Esophagus (tissue), 2 donors: ENCODE data around the gene PDXK. TPM values are rescaled to one million over a fixed set of nuclear protein-coding genes. Genes with fewer than 3 reads are reported as not detected.
A peak's percentile ranks its signal among the peaks of the same experiment; 100 is the strongest.

Source experiments
- H3K27ac ChIP-seq, 2 donors: one replicate each; pipeline ENCODE4 v1.5.1; 2013; ENCODE audit warnings: low read depth in 2 of 2, mild to moderate bottlenecking in 2 of 2, inconsistent platforms in 1 of 2, low read length in 1 of 2, moderate library complexity in 1 of 2
- H3K27me3 ChIP-seq, 2 donors: one replicate each; pipeline ENCODE4 v1.6.1; 2013; ENCODE audit warnings: low read length in 2 of 2, control low read depth in 1 of 2, mild to moderate bottlenecking in 1 of 2; ENCODE audit not compliant: insufficient read depth in 2 of 2, control insufficient read depth in 1 of 2
- H3K36me3 ChIP-seq, 2 donors: one replicate each; pipeline ENCODE4 v1.6.1; 2013; ENCODE audit warnings: low read length in 1 of 2; ENCODE audit not compliant: control insufficient read depth in 2 of 2, insufficient read depth in 2 of 2
- H3K4me1 ChIP-seq, 2 donors: one replicate each; pipeline ENCODE4 v1.6.1; 2013; ENCODE audit warnings: low read length in 1 of 2; ENCODE audit not compliant: control insufficient read depth in 2 of 2, insufficient read depth in 2 of 2
- H3K4me3 ChIP-seq, 2 donors: one replicate each; pipeline ENCODE4 v1.5.1; 2013; ENCODE audit warnings: low read length in 2 of 2, mild to moderate bottlenecking in 2 of 2, low read depth in 1 of 2, moderate library complexity in 1 of 2
- H3K9me3 ChIP-seq, 2 donors: one replicate each; pipeline ENCODE4 v1.6.1; 2013; ENCODE audit warnings: mild to moderate bottlenecking in 2 of 2, low read depth in 1 of 2, low read length in 1 of 2, moderate library complexity in 1 of 2; ENCODE audit not compliant: control insufficient read depth in 2 of 2, insufficient read depth in 1 of 2
- WGBS, 2 donors: extraction: QIAGEN DNeasy Blood & Tissue Kit; methylation state at CpG; one replicate each; pipeline ENCODE4 v1.1.7; 2013; 5-methylcytosine and 5-hydroxymethylcytosine counted together
- polyA plus RNA-seq, 2 donors: library from polyadenylated mRNA; stranded (reverse); fragments of 200-250 nt; gene quantifications; one replicate each; pipeline ENCODE4 v1.2.3, GENCODE V29; 2013
- donor health status: healthy with polysubstance abuse.
- donor health status: Bipolar disorder and iron deficiency.

Gene PDXK
- polyA plus RNA-seq, 2 donors, result 54.7 to 73.4 TPM

DNA sequence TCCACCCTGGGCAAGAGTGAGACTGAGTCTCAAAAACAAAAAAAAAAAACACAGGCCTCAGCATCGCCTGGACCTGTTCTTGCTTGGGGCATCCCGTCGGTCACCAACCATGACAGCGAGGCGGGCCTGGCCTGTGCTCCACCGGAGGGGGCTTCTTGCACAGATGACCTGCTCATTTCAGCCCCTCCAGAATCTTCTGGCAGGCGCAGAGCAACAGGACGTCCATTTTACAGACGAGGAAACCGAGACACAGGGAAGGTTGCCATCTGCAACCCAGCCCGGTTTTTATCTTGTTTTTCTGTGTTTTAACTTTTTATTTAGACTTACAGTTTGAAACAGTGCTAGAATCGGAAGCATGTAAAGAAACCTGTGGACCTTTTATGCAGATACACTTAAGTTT is 56.3 kb downstream of the PDXK start:
- peak overlapping the region; percentile 98 to 99 for H3K27ac ChIP-seq
- H3K36me3 ChIP-seq, result peaks cover 14 to 18% of the 10 kb centered on the region in 2 donors
- H3K27me3 ChIP-seq, result no peaks in the 10 kb centered on the region
- 58 to 67% methylated on average over 12 of the region's 12 CpGs for WGBS, 2 donors
- peak overlapping the region; percentile 94 to 96 for H3K4me3 ChIP-seq
- no peaks in the 10 kb centered on the region for H3K9me3 ChIP-seq
- peaks cover 4 to 10% of the 10 kb centered on the region in 2 donors for H3K4me1 ChIP-seq

DNA sequence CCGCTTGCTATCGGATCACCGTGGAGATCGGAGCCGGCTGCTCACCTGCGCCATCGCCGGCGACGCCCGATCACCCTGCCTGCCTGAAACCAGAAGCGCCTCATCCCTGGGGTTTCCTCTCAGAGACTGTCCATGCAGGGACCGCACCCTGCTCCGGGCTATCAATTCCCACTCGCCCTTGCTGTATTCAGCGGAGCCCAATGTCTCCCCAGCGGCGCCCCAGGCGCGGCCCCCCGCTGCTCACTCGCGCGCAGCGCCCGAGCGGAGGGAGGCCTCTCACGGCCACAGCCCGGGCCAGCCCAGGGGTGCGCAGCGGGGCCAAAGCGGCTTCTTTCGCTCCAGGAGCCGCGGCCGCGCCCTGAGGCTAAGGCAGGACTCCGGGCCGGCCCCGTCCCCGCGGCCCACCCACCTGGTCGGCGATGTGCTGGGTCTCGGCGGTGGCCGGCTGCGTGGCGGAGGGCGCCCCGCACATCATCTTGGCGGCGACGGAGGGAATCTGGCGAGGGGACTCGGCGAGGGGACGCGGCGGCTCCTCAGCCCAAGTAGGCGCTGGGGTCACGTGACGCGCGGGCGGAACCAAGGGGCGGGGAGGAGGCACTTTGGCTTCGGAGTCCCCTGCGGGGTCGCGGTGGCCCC is 57.0 kb downstream of the PDXK start, which contains the start of gene CSTB:
Gene CSTB, minus strand, starts transcription at position 514 of the 636 bp plus-strand sequence. Its CDS starts 39 bp downstream, at position 475.
- H3K4me3 ChIP-seq, result peak within 1 kb of the TSS; percentile 94 to 96
- WGBS, 2 donors, result 0% methylated on average over 61 to 71 of the region's 71 CpGs
- H3K27me3 ChIP-seq, result no peaks in the 10 kb centered on the region
- peaks cover 4 to 13% of the 10 kb centered on the region in 2 donors for H3K4me1 ChIP-seq
- H3K27ac ChIP-seq, result peak within 1 kb of the TSS; percentile 98 to 99
- no peaks in the 10 kb centered on the region for H3K9me3 ChIP-seq
- peaks cover 14 to 18% of the 10 kb centered on the region in 2 donors for H3K36me3 ChIP-seq

DNA sequence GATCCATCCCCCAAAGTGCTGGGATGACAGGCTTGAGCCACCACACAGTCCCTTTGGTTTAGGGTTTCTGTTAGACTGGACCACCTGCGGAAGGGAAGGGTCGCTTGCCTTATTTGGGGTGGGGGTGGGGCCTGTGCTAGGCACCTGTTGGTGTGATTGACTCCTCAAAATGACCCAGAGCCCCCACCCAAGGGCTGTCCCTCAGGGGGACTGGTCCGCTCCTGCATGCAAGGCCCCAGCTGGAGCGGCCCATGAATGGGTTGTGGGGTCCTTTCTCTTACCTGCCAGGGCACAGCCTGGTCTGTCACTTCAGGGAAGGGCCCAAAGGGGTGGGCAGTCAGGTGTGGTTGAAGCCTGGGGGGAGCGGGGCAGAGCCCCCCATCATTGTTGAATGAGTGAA is 59.0 kb downstream of the PDXK start:
- peaks cover 11 to 16% of the 10 kb centered on the region in 2 donors for H3K36me3 ChIP-seq
- no peak overlapping the region for H3K4me3 ChIP-seq
- H3K9me3 ChIP-seq, result no peaks in the 10 kb centered on the region
- peak overlapping the region; percentile 86 to 97 for H3K27ac ChIP-seq
- 95 to 96% methylated on average over 5 of the region's 5 CpGs for WGBS, 2 donors
- peaks cover 5 to 10% of the 10 kb centered on the region in 2 donors for H3K4me1 ChIP-seq
- H3K27me3 ChIP-seq, result no peaks in the 10 kb centered on the region

DNA sequence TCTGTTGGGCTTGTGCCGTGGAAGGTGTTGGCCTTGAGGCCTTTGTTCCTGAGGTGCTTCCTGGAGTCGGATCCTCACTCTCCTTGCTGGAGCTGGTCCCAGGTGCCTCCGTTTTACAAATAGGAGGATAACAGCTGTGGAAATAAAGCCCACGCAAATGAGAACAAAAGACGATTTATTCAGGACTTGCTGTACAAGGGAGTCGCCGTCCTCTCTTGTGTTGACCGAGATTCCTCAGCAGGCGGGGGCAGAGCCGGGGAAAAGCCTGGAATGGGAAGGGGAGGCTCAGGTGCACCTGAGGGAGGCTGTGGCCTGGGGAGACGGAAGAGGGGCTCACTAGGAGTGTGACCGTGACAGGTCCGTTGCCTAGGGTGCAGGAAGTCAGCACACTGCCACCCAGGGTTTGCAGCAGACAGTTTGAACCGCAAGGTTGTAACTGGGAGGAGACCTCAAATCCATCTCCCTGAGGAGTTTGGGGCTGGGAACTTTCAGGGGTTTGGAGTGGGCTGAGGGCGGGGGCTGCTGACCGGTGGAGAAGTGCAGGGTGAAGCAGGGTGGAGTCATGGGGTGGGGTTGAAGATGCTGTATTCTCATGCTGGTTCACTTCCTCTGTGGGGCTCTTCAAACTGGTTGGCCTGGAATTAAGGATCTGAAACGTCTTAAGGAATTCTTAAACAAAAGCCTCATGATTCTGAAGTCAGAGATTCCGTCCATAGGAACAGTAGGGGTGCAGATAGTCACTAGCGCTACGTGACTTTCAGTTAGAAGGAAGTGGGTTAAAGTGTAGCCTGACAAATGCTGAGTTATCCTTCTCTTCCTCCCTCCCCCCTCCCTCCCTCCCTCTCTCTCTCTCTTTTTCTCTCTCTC is 59.8 kb downstream of the PDXK start:
- H3K4me1 ChIP-seq, result peaks cover 6 to 18% of the 10 kb centered on the region in 2 donors

DNA sequence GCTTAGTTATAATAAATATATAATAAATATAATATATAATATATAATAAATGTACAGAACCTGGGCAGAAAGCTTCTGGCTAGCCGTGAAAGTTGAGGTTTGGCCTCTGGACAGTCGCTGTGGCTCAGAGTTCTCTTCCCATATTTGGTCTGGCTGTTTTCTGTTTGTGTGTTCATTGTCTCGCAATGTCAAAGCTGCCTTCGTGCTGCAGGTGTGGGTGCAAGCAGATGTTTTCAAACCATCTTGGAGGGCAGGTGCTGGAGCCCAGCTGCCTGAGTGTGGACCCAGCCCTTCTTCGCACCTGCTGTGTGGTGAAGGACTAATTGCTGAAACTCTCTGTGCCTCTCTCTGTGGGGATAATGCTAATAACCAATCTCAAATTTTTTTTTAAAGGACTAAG is 60.7 kb downstream of the PDXK start:
- Histone ChIP-seq H3K36me3 (peaks cover 0 to under 1% of the 10 kb centered on the region in 2 donors), H3K4me1 (peaks cover 6 to 15% of the 10 kb centered on the region in 2 donors), H3K4me3 (peak overlapping the region in 1 of 2 donors; percentile 16), H3K9me3 (no peaks in the 10 kb centered on the region), H3K27me3 (no peaks in the 10 kb centered on the region), H3K27ac (peak overlapping the region; percentile 86 to 98)
- 78 to 80% methylated on average over 5 of the region's 5 CpGs for WGBS, 2 donors

More for the DNA sequence above, 59.8 kb downstream of the PDXK start:
- H3K27ac ChIP-seq, result peak overlapping the region; percentile 86 to 98
- no peaks in the 10 kb centered on the region for H3K9me3 ChIP-seq
- H3K27me3 ChIP-seq, result no peaks in the 10 kb centered on the region
- peak overlapping the region in 1 of 2 donors; percentile 11 for H3K4me3 ChIP-seq
- H3K36me3 ChIP-seq, result peaks cover 4 to 8% of the 10 kb centered on the region in 2 donors
- 53 to 56% methylated on average over 20 of the region's 20 CpGs for WGBS, 2 donors

DNA sequence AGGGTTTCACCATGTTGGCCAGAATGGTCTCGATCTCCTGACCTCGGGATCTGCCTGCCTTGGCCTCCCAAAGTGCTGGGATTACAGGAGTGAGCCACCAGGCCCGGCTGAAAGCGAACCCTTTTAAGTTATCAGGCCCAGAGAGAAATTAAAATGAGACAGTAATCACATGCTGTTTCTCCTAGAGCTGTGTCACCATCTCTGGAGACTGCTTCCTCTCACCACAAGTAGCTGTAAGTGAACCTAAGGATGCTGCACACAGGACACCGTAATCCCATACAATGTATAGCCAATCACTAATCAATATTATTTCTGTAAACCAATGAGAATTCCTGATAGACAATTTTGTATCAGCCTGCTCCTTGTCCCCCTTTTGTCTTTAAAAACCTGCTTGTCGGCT is 62.9 kb downstream of the PDXK start:
- no peaks in the 10 kb centered on the region for H3K27me3 ChIP-seq
- H3K4me1 ChIP-seq, result peaks cover 6 to 21% of the 10 kb centered on the region in 2 donors
- peaks cover 0 to 4% of the 10 kb centered on the region in 2 donors for H3K36me3 ChIP-seq
- H3K4me3 ChIP-seq, result no peak overlapping the region
- 78 to 89% methylated on average over 6 of the region's 6 CpGs for WGBS, 2 donors
- peak overlapping the region; percentile 93 to 97 for H3K27ac ChIP-seq
- peaks cover 0 to 5% of the 10 kb centered on the region in 2 donors for H3K9me3 ChIP-seq

DNA sequence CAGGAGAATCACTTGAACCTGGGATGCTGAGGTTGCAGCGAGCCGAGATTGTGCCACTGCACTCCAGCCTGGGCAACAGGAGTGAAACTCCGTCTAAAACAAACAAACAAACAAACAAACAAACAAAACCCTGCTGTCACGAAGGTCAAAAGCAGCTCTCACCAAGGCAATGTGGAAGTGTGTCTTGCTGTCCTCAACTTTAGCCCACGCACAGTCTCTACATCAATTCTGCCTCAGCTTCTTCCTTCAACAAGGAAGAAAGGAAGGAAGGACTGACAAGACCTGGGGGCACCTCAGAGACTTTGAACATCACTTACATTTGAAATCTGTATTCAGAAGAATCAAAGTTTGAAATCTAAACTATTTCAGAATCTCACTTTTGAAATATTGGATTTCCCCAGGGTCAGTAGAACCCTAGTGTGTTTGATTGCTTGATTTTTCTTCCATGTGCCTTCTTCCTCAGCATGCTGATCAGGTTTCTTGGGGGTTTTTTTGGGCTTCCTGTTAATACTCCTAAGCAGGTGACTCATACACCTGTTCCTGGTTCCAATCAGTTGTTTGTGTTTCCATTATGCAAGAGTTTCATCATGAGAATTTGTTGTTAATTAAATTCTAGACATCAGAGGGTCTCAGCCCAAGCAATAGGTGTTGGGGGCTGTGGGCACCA is 63.6 kb downstream of the PDXK start:
- Histone ChIP-seq H3K36me3 (peaks cover 0 to 4% of the 10 kb centered on the region in 2 donors), H3K27me3 (no peaks in the 10 kb centered on the region), H3K4me3 (no peak overlapping the region), H3K9me3 (peaks cover 0 to 9% of the 10 kb centered on the region in 2 donors), H3K27ac (peak overlapping the region; percentile 93 to 98), H3K4me1 (peaks cover 6 to 25% of the 10 kb centered on the region in 2 donors)
- WGBS, 2 donors, result 74 to 76% methylated on average over 5 of the region's 5 CpGs

DNA sequence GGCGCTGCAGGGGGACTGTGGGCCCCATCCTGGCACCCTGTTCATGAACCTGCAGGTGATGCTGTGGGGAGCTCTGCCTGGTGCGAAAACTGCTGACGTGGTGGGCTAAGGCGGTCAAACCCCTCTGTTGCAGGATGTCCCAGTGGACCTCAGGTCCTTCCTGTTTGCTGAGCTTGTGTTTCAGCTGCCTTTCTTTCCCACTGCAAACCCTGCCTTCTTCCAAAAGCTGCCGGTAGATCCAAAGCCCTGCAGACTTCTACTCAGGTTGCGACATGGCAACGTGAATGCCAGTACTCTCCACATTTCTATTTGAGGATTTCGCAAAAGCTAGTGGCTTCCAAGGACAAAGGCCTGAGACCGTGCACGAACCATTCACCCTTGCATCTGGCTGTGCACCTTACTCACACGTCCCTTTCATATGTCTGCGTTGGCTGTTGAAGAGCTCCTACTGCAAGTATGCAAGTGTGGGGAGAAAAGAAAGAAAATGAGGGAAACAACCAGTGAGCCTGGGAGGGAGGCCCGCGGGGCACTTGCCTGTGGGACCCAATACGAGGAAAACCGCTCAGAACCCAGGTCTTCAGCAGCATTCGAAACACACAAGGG is 64.3 kb downstream of the PDXK start:
- peak overlapping the region; percentile 93 to 98 for H3K27ac ChIP-seq

DNA sequence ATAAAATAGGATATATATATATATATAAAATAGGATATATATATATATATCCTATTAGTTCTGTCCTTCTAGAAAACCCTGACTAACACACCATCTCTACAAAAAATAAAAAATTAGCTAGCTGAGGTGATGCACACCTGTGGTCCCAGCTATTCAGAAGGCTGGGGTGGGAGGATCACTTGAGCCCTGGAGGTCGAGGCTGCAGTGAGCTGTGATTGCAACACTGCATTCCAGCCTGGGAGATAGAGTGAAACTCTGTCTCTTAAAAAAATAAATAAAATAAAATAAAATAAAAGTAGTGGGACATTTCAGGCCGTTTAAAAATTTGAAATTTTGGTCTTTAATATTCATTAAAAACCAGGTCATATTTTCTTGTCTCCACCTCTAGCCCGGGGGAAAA is 66.2 kb downstream of the PDXK start:
- WGBS, 2 donors, result 46 to 47% methylated on average over 3 of the region's 3 CpGs
- Histone ChIP-seq H3K27ac (peak overlapping the region; percentile 70 to 88), H3K4me1 (peaks cover 2 to 24% of the 10 kb centered on the region in 2 donors), H3K4me3 (no peak overlapping the region), H3K9me3 (peaks cover 0 to 9% of the 10 kb centered on the region in 2 donors), H3K36me3 (peaks cover 0 to 4% of the 10 kb centered on the region in 2 donors), H3K27me3 (no peaks in the 10 kb centered on the region)

More for the DNA sequence above, 64.3 kb downstream of the PDXK start:
- Histone ChIP-seq H3K27me3 (no peaks in the 10 kb centered on the region), H3K4me1 (peaks cover 2 to 25% of the 10 kb centered on the region in 2 donors), H3K9me3 (peaks cover 0 to 9% of the 10 kb centered on the region in 2 donors), H3K36me3 (peaks cover 0 to 4% of the 10 kb centered on the region in 2 donors), H3K4me3 (no peak overlapping the region)
- WGBS, 2 donors, result 70 to 76% methylated on average over 17 of the region's 17 CpGs
